GM19452 (cell line): ENCODE results near the gene DCTN5.
"Not testable (repeated sequence)": the region's sequence is repeated elsewhere in the genome, so short reads cannot be mapped to it uniquely, and the experiment has no call there.

Source experiments
- ATAC-seq: cut with Tn5 transposase; IDR thresholded peaks from one replicate; pipeline ENCODE4 v1.9.1; 2021; ENCODE audit not compliant: unreplicated experiment

The DCTN5 gene

DNA sequence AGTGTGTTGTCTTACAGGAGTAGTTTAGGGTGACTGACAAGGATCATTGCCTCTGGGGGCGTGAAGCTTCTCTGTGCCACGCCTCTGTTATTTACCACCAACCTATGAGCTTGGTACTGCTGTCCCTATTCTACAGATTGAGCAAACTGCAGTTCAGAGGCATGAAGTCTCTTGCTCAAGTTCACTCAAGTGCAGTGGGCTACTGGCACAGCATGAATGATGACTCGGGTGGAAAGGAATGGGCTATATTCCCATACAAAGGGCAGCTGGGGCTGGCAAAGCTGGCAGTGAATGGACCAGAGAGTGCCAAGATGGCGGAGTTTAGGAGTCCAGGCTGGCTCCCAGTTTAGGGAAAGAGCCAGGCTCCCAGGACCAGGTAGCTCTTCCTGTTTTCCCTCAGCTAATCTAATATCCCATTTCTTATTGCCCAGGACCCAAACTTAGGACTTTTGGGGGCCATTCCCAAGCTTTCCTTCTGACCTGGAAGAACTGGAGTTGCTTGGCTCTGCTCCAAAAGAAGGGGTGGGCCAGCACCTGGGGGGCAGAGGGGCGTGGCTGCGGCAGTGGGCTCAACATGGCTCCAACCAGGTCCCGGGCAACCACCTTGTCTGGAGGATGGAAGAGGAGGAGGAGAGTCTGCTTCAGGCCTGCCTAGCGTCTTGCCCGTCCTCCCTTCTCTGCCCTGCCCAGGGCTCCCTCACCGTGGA lies 50.4 kb downstream of the DCTN5 start:
- ATAC-seq, result no peak

DNA sequence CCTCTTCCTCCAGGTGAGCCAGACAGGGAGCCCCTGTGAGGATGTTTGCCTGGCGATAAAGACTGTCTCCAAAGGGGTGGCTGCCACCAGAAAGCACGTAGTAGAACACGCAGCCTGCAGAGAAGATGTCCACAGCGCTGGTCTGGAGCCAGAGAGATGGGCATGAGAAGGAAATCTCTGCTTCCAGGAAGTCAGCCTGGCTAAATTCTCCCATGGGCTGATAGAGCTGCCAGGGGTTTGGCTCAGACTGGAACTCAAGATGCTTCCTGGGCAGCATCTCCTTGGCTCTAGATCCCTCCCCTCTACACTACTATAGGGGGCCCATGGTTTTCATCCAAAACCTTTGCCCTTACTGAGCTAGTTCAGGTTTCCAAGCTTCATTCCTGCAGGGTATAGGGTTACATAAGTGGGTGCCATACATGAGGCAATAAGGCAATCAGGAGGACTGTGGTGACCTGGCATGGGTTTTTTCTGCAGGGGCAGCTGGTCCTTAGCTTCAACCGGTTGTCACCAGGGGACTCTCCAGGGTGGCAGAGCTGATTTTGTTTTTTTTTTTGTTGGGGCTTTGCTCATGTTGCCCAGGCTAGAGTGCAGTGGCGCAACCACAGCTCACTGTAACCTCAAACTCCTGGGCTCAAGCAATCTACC lies 51.0 kb downstream of the DCTN5 start:
- no peak for ATAC-seq

GRCh38 chr16:23694265-23694643 lies 53.0 kb downstream of the DCTN5 start:
- no peak for ATAC-seq

GRCh38 chr16:23694644-23695373 lies 53.5 kb downstream of the DCTN5 start:
- ATAC-seq, result no peak

DNA sequence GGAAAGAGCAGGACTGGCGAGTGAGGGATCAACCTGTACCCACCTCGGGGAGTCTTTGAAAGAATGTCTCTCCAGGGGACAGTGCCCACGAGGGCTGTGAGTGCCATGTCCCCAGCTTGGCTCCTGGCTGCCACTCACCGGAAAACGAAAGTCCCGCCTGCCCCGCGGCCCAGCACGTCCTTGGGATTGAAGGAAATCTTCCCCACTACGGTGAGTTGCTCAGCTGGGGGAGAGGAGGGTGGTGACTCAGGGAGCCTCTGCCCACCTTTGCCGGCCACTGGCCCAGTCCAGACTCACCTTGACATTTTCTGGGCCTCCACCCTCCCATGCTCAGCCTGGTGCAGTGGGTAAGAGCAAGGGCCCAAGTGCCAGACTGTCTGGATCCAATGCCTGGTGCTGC lies 54.5 kb downstream of the DCTN5 start:
- ATAC-seq, result no peak

DNA sequence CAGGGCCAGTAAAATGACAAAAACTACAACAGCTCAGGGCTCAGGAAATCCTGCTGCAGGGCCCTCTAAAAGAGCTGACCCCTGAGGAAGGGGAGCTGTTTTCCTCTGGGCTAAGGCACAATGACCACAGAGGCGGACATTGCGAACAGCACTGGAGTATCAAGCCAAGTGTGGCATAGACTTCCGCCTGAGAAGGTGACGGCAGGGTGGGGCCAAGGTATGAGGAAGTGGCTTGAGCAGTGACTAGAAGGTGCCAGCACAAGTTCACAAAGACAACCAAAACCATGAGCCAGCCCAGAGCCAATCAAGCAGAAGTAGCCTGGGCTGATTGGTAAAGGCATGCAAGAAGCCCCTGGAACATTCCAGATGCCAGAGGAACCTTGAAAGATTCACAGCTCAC lies 57.8 kb downstream of the DCTN5 start:
- no peak for ATAC-seq

DNA sequence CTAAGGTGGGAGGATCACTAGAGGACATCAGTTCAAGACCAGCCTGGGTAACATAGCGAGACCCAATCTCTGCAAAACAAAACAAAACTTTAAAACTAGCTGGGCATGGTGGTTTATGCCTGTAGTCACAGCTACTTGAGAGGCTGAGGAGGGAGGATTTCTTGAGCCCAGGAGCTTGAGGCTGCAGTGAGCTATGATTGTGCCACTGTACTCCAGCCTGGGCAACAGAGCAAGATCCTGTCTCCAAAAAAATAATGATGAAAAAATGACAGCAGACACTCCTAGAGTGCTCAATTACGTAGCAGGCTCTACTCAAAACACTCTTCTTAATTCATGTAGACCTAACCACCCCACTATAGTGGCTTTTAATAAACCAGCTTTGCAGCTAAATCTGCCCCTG lies 58.8 kb downstream of the DCTN5 start:
- ATAC-seq, result no peak

DNA sequence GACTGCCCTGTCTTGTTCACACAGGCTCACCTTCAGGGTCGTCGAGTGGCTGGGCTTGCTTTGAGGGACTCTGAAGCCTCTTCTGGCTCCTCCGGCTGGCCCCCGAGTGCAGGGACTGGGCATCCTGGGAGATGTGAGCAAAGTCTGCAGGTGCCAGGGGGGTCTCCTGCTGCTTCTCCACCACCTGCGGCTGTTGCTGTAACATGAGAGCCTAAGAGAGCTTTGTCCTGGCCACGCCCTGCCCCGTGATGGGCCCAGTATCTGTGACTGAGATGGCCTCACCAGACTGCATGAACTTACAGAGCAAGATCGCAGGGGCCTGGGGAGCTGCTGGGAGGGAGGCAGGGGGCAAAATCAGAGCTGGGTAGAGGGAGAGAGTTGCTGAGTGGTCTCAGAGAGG lies 59.2 kb downstream of the DCTN5 start:
- ATAC-seq, result no peak

- no peak for ATAC-seq
Measured at GRCh38 chr16:23701045-23701444, 59.8 kb downstream of the DCTN5 start.

DNA sequence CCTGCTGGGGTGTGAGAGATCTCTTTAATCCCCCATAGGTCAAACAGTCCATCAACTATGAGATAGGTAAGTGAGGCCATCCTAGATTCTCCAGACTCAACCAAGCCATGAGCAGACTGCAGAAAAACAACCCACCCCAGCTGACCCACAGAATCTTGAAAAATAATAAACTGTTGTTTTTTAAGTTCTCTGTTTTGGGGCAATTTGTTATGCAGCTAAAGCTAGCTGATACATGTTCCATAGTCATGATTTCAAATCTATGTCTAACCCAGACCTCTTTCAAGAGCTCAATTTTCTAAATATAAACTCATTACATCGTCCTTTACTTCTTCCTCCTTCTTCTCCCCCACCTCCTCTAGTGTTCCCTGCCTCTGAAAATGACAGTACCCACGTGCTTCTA lies 61.7 kb downstream of the DCTN5 start:
- no peak for ATAC-seq

DNA sequence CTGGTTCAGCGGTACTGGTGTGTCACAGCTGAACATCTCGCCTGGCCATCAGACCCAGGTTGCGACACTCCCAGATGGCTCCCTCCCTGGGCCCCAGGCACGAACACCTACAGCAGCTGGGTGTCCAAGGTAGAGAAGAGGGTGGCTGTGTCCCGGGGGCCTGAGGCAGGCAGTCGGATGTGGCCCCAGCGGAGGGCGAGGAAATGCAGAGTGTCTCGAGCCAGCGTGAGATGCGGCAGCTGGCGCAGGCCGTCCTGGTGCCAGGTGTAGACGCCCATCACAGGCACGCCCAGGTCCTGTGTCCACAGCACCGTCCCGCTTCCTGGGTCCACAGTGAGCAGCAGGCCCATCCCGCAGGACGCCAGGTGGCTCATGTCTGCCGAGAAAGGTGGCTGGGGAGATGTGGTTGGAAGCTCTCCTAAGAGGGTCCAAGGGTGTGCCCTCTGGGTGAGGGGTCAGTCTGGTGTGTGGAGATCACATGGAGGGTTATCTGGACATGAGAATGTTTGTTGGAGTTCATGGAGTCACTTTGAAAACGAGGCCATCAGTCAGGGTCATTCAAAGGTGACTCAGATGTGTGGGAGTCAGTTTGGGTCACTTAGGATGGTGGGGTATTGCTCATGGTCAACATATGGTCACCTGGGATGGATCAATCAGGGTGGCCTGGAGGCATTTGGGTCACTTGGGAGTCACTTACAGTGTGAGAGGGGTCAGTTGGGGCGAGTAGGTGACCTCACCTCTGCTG lies 63.7 kb downstream of the DCTN5 start:
- no peak for ATAC-seq

GRCh38 chr16:23705517-23705902 lies 64.2 kb downstream of the DCTN5 start:
- ATAC-seq, result no peak

DNA sequence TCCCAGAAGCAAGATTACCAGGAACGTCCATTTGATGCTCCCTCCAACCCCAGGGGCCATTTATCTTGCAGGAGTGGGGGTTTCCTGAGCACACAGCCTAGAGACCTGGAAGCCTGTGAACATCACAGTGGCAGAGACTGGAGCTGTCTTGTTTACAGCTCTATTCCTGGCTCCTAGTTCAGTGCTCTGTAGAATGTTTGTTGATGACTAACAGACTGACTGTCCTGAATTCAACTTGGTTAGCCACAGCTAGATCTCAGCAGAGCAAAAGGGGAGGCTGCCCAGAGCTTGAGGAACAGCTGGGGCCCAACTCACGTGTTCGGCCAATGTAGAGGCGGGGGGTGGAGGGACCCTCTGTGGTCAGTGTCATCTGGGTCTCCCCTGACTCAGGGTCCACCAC lies 65.2 kb downstream of the DCTN5 start:
- ATAC-seq, result no peak

GRCh38 chr16:23709536-23709935 lies 68.3 kb downstream of the DCTN5 start:
- ATAC-seq, result no peak

GRCh38 chr16:23710008-23710407 lies 68.7 kb downstream of the DCTN5 start:
- ATAC-seq, result no peak

- no peak for ATAC-seq
Measured at GRCh38 chr16:23710504-23710903, 69.2 kb downstream of the DCTN5 start.

- ATAC-seq, result no peak
Measured at GRCh38 chr16:23711785-23712184, 70.5 kb downstream of the DCTN5 start.

DNA sequence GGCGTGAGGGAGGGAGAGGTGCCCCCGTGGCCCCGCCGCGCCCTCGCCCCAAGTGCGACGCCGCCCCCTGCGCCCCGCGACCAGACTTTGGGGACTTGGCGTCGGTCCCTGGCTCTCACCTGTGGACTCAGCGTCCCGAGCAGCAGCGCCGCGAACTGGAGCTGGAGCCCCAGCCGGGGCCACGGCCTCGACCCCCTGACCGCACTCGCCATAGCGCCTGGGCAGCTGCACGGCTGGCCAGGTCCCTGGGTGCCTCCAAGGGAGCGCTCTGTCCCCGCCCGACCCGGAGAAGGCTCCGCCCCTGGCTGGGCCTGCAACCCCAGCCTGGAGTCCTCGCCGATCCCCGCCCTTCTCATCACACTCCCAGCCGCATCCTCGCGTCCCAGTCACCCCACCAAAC lies 71.7 kb downstream of the DCTN5 start, which contains the start of gene ERN2:
Gene ERN2 (minus strand): TSS at position 247 of the 400 bp plus-strand sequence. CDS start 35 bp downstream, at position 212.
- no peak for ATAC-seq

DNA sequence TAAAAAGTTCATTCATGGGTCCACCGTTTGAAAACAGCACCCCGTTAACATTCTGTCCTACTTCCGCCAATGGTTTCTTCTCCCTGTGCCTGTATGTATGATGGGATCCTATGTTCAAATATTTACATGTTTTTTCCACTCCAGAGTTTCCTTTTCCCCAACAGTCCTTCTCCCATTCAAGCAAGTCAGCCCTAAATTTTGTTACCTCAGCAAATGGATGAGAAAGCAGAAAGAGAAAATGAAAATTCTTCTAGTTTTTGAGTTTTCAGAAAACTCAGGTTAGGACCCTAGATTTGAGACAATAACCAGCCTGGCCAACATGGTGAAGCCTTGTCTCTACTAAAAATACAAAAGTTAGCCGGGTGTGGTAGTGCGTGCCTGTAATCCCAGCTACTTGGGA lies 75.2 kb downstream of the DCTN5 start:
- ATAC-seq, result no peak

GRCh38 chr16:23722613-23723240 lies 81.5 kb downstream of the DCTN5 start:
- not testable (repeated sequence) for ATAC-seq
